WERI-Rb-1 (cell line): Measurements from ENCODE around the gene LFNG.

ENCODE experiments used
- DNase-seq: peaks from one replicate; pipeline ENCODE4 v3.0.0-alpha.2; 2020
- H3K27ac ChIP-seq: fragments of 250-450 bp; sonication (Bioruptor Pico); 2 replicates; pipeline ENCODE4 v1.5.1; 2020; ENCODE audit warnings: mild to moderate bottlenecking, moderate library complexity
- H3K27me3 ChIP-seq: fragments of 250-450 bp; sonication (Bioruptor Pico); 2 replicates; pipeline ENCODE4 v1.5.1; 2021; ENCODE audit warnings: mild to moderate bottlenecking, low read depth, moderate library complexity; ENCODE audit not compliant: insufficient read depth, severe bottlenecking
- H3K36me3 ChIP-seq: fragments of 250-450 bp; sonication (Bioruptor Pico); 2 replicates; pipeline ENCODE4 v1.5.1; 2020; ENCODE audit warnings: mild to moderate bottlenecking, moderate library complexity
- H3K4me3 ChIP-seq: 2 replicates; pipeline ENCODE4 v1.5.1; 2011; ENCODE audit warnings: low read depth, mild to moderate bottlenecking, control low read depth, low read length
- H3K9me3 ChIP-seq: fragments of 250-450 bp; sonication (Bioruptor Pico); 2 replicates; pipeline ENCODE4 v1.5.1; 2021; ENCODE audit warnings: mild to moderate bottlenecking, moderate library complexity; ENCODE audit not compliant: severe bottlenecking
- CTCF ChIP-seq: IDR thresholded peaks from 2 replicates; pipeline ENCODE4 v1.5.1; 2011; ENCODE audit warnings: low read depth, mild to moderate bottlenecking, control low read depth, inconsistent platforms, low read length

LFNG gene

GRCh38 chr7:2576742-2577491, 57.3 kb downstream of the LFNG start:
- no peaks in the 10 kb centered on the region for H3K27me3 ChIP-seq
- no peak for TF ChIP-seq CTCF
- no peaks in the 10 kb centered on the region for H3K9me3 ChIP-seq
- H3K27ac ChIP-seq, result no peak overlapping the region
- peaks cover 25% of the 10 kb centered on the region for H3K36me3 ChIP-seq
- no peak overlapping the region for H3K4me3 ChIP-seq
- no peak for DNase-seq
